GM23338 (cell line): Measurements from ENCODE around the gene CNTROB. TPM values are rescaled to one million over a fixed set of nuclear protein-coding genes. Genes with fewer than 3 reads are reported as not detected.

Experiments used
- ATAC-seq: fragments of 200-7000 bp; cut with Tn5 transposase; 3 replicates; pipeline ENCODE4 v1.9.1; 2020
- DNase-seq: peaks from one replicate; pipeline ENCODE4 v3.0.0-alpha.2; 2015; ENCODE audit warnings: low spot score
- H2AFZ ChIP-seq: fragments of 200-600 bp; sonication (generic); 2 replicates; pipeline ENCODE4 v1.8.0; 2016; ENCODE audit warnings: antibody characterized with exemption, mild to moderate bottlenecking, moderate library complexity
- H3F3A ChIP-seq: fragments of 200-600 bp; sonication (generic); replicated peaks from 2 replicates; pipeline ENCODE4 v1.8.0; 2017; ENCODE audit warnings: antibody characterized with exemption, mixed run types, low read depth
- H3K27ac ChIP-seq: fragments of 200-600 bp; sonication (generic); 2 replicates; pipeline ENCODE4 v1.6.1; 2016; ENCODE audit warnings: low read depth
- H3K27me3 ChIP-seq: fragments of 200-600 bp; sonication (generic); 2 replicates; pipeline ENCODE4 v1.8.0; 2016; ENCODE audit warnings: mild to moderate bottlenecking, mixed run types, moderate library complexity; ENCODE audit not compliant: insufficient read depth
- H3K36me3 ChIP-seq: fragments of 200-600 bp; sonication (generic); 2 replicates; pipeline ENCODE4 v1.8.0; 2016; ENCODE audit warnings: mild to moderate bottlenecking; ENCODE audit not compliant: insufficient read depth
- H3K4me1 ChIP-seq: fragments of 200-600 bp; sonication (generic); 2 replicates; pipeline ENCODE4 v1.8.0; 2016; ENCODE audit warnings: mild to moderate bottlenecking, moderate library complexity; ENCODE audit not compliant: insufficient read depth
- H3K4me2 ChIP-seq: fragments of 200-600 bp; sonication (generic); 2 replicates; pipeline ENCODE4 v1.7.1; 2017; ENCODE audit warnings: mixed run types
- H3K4me3 ChIP-seq: fragments of 200-600 bp; sonication (generic); 2 replicates; pipeline ENCODE4 v1.6.1; 2016; ENCODE audit warnings: mixed run types
- H3K79me2 ChIP-seq: fragments of 200-600 bp; sonication (generic); replicated peaks from 2 replicates; pipeline ENCODE4 v1.8.0; 2017; ENCODE audit warnings: mild to moderate bottlenecking; ENCODE audit not compliant: insufficient read depth
- H3K9me2 ChIP-seq: fragments of 200-600 bp; sonication (generic); 2 replicates; pipeline ENCODE4 v1.8.0; 2017; ENCODE audit not compliant: insufficient read depth
- H4K20me1 ChIP-seq: fragments of 200-600 bp; sonication (generic); replicated peaks from 2 replicates; pipeline ENCODE4 v1.8.0; 2017; ENCODE audit warnings: mild to moderate bottlenecking; ENCODE audit not compliant: insufficient read depth
- H3K27ac Mint-ChIP-seq: 2 replicates; pipeline ENCODE4 v1.8.0; 2020; ENCODE audit warnings: inconsistent platforms, mild to moderate bottlenecking, moderate library complexity, mixed read lengths
- H3K27me3 Mint-ChIP-seq: 3 replicates; pipeline ENCODE4 v1.8.0; 2022; ENCODE audit warnings: low read depth, mild to moderate bottlenecking, moderate library complexity, mixed read lengths, inconsistent platforms; ENCODE audit not compliant: insufficient read depth, poor library complexity
- H3K36me3 Mint-ChIP-seq: 3 replicates; pipeline ENCODE4 v1.8.0; 2021; ENCODE audit warnings: low read depth, mild to moderate bottlenecking, inconsistent platforms, moderate library complexity, mixed read lengths
- H3K4me1 Mint-ChIP-seq: 3 replicates; pipeline ENCODE4 v1.8.0; 2020; ENCODE audit warnings: mild to moderate bottlenecking, inconsistent platforms, mixed read lengths
- H3K4me3 Mint-ChIP-seq: 3 replicates; pipeline ENCODE4 v1.8.0; 2021; ENCODE audit warnings: moderate library complexity, mild to moderate bottlenecking, inconsistent platforms, mixed read lengths
- H3K9me3 Mint-ChIP-seq: 3 replicates; pipeline ENCODE4 v1.8.0; 2020; ENCODE audit warnings: moderate library complexity, mild to moderate bottlenecking, inconsistent platforms, mixed read lengths
- EZH2 ChIP-seq: fragments of 200-600 bp; sonication (generic); IDR thresholded peaks from one replicate; pipeline ENCODE4 v1.8.0; 2017; ENCODE audit warnings: antibody characterized with exemption, mild to moderate bottlenecking, low read depth; ENCODE audit not compliant: unreplicated experiment
- NANOG ChIP-seq: IDR thresholded peaks from 2 replicates; pipeline ENCODE4 v1.6.1; 2016; ENCODE audit warnings: antibody characterized with exemption, borderline replicate concordance
- POLR2AphosphoS5 ChIP-seq: IDR thresholded peaks from 2 replicates; pipeline ENCODE4 v1.6.1; 2016; ENCODE audit warnings: antibody characterized with exemption, low read depth
- ZNF114 ChIP-seq: fragments of 250-450 bp; sonication (Bioruptor Pico); IDR thresholded peaks from 2 replicates; pipeline ENCODE4 v1.5.0; 2020; ENCODE audit warnings: mild to moderate bottlenecking, moderate library complexity
- polyA plus RNA-seq: library from polyadenylated mRNA; unstranded; fragments of >200 nt; fragmentation: Nextera tagmentation; extraction: Ambion mirVana; gene quantifications from 2 replicates; pipeline ENCODE4 v1.2.1, GENCODE V29; 2016
- total RNA-seq: library from RNA; depleted of rRNA; stranded (reverse); fragments of >200 nt; shearing (Covaris generic); gene quantifications from 2 replicates; pipeline ENCODE4 v1.2.3, GENCODE V29; 2014
- TF ChIP-seq, protein P1 (sequence below): fragments of 250-450 bp; sonication (Bioruptor Pico); IDR thresholded peaks from 2 replicates; pipeline ENCODE4 v1.5.0; 2020; ENCODE audit warnings: mild to moderate bottlenecking, moderate library complexity
- TF ChIP-seq, protein P2 (sequence below): IDR thresholded peaks from 2 replicates; pipeline ENCODE4 v1.6.1; 2016; ENCODE audit warnings: antibody characterized with exemption

The CNTROB gene
- total and polyA plus RNA-seq, 2 experiments from 2014 or later, result 16.3 to 18.5 TPM

DNA sequence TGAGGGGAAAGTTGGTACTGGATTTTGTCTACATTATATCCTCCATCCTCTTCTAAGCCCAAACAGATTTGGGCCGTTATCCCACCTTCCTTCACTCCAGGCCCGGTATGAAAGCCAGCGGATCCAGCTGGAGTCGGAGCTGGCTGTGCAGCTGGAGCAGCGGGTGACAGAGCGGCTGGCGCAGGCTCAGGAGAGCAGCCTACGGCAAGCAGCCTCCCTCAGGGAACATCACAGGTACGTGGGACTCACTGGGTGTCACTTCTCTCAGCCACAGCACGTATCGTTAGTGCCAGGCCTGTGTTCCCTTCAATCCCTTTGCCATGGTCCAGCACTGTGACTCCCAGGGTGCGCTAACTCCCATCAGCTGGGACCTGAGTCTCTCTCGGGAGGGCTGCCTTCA lies 11.3 kb downstream of the CNTROB start (continued):
- TF ChIP-seq, protein P1, sequence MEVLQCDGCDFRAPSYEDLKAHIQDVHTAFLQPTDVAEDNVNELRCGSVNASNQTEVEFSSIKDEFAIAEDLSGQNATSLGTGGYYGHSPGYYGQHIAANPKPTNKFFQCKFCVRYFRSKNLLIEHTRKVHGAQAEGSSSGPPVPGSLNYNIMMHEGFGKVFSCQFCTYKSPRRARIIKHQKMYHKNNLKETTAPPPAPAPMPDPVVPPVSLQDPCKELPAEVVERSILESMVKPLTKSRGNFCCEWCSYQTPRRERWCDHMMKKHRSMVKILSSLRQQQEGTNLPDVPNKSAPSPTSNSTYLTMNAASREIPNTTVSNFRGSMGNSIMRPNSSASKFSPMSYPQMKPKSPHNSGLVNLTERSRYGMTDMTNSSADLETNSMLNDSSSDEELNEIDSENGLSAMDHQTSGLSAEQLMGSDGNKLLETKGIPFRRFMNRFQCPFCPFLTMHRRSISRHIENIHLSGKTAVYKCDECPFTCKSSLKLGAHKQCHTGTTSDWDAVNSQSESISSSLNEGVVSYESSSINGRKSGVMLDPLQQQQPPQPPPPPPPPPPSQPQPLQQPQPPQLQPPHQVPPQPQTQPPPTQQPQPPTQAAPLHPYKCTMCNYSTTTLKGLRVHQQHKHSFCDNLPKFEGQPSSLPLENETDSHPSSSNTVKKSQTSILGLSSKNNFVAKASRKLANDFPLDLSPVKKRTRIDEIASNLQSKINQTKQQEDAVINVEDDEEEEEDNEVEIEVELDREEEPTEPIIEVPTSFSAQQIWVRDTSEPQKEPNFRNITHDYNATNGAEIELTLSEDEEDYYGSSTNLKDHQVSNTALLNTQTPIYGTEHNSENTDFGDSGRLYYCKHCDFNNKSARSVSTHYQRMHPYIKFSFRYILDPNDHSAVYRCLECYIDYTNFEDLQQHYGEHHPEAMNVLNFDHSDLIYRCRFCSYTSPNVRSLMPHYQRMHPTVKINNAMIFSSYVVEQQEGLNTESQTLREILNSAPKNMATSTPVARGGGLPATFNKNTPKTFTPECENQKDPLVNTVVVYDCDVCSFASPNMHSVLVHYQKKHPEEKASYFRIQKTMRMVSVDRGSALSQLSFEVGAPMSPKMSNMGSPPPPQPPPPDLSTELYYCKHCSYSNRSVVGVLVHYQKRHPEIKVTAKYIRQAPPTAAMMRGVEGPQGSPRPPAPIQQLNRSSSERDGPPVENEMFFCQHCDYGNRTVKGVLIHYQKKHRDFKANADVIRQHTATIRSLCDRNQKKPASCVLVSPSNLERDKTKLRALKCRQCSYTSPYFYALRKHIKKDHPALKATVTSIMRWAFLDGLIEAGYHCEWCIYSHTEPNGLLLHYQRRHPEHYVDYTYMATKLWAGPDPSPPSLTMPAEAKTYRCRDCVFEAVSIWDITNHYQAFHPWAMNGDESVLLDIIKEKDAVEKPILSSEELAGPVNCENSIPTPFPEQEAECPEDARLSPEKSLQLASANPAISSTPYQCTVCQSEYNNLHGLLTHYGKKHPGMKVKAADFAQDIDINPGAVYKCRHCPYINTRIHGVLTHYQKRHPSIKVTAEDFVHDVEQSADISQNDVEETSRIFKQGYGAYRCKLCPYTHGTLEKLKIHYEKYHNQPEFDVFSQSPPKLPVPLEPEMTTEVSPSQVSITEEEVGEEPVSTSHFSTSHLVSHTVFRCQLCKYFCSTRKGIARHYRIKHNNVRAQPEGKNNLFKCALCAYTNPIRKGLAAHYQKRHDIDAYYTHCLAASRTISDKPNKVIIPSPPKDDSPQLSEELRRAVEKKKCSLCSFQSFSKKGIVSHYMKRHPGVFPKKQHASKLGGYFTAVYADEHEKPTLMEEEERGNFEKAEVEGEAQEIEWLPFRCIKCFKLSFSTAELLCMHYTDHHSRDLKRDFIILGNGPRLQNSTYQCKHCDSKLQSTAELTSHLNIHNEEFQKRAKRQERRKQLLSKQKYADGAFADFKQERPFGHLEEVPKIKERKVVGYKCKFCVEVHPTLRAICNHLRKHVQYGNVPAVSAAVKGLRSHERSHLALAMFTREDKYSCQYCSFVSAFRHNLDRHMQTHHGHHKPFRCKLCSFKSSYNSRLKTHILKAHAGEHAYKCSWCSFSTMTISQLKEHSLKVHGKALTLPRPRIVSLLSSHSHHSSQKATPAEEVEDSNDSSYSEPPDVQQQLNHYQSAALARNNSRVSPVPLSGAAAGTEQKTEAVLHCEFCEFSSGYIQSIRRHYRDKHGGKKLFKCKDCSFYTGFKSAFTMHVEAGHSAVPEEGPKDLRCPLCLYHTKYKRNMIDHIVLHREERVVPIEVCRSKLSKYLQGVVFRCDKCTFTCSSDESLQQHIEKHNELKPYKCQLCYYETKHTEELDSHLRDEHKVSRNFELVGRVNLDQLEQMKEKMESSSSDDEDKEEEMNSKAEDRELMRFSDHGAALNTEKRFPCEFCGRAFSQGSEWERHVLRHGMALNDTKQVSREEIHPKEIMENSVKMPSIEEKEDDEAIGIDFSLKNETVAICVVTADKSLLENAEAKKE, result no peak
- TF ChIP-seq, protein P2, sequence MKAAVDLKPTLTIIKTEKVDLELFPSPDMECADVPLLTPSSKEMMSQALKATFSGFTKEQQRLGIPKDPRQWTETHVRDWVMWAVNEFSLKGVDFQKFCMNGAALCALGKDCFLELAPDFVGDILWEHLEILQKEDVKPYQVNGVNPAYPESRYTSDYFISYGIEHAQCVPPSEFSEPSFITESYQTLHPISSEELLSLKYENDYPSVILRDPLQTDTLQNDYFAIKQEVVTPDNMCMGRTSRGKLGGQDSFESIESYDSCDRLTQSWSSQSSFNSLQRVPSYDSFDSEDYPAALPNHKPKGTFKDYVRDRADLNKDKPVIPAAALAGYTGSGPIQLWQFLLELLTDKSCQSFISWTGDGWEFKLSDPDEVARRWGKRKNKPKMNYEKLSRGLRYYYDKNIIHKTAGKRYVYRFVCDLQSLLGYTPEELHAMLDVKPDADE, result no peak

DNA sequence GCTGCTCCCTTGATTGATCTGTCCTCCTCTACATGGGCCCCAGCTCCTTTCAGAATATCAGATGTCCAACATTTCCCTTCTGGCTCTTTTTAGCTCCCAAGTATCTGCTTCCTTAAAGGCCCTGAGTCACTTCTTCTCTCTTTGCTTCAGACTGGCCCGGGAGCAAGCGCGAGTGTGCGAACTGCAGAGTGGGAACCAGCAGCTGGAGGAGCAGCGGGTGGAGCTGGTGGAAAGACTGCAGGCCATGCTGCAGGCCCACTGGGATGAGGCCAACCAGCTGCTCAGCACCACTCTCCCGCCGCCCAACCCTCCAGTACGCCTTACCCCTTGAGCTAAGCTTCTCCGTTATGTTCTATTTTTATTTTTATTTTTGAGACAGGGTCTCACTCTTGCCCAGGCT lies 12.3 kb downstream of the CNTROB start:
- H3K79me2 ChIP-seq, result no peaks in the 10 kb centered on the region
- peaks cover 76% of the 10 kb centered on the region for H3K36me3 Mint-ChIP-seq
- H3K9me2 ChIP-seq, result no peaks in the 10 kb centered on the region
- no peaks in the 10 kb centered on the region for H3K4me1 ChIP-seq
- H3K4me2 ChIP-seq, result no peak overlapping the region
- H3K4me3 Mint-ChIP-seq, result no peak overlapping the region
- H3F3A ChIP-seq, result no peaks in the 10 kb centered on the region
- no peak overlapping the region for H3K4me3 ChIP-seq
- H3K27ac ChIP-seq, result no peak overlapping the region
- no peaks in the 10 kb centered on the region for H3K27me3 ChIP-seq
- H2AFZ ChIP-seq, result no peak overlapping the region
- ATAC-seq (no peak), DNase-seq (no peak)
- no peak overlapping the region for H3K27ac Mint-ChIP-seq
- peaks cover 1% of the 10 kb centered on the region for H3K36me3 ChIP-seq
- no peaks in the 10 kb centered on the region; the same call in none of the 2 replicates for H4K20me1 ChIP-seq
- H3K9me3 Mint-ChIP-seq, result no peaks in the 10 kb centered on the region
- no peaks in the 10 kb centered on the region for H3K4me1 Mint-ChIP-seq
- H3K27me3 Mint-ChIP-seq, result peaks cover 5% of the 10 kb centered on the region
- no peak for TF ChIP-seq EZH2
- no peak for TF ChIP-seq NANOG
- TF ChIP-seq, protein P1, result no peak
- TF ChIP-seq ZNF114 (CRISPR knock-in tag), result no peak
- no peak for TF ChIP-seq POLR2AphosphoS5
